Frontal cortex (tissue), 4 donors: ENCODE measurements around the gene PNPLA8. TPM values are rescaled to one million over a fixed set of nuclear protein-coding genes. Genes with fewer than 3 reads are reported as not detected.
A peak's percentile ranks its signal among the peaks of the same experiment; 100 is the strongest.
"Not testable (repeated sequence)": the region's sequence is repeated elsewhere in the genome, so short reads cannot be mapped to it uniquely, and the experiment has no call there.

Experiments
- DNase-seq, 2 donors: peaks; one replicate each; pipeline ENCODE4 v3.0.0; 2012; ENCODE audit warnings: low spot score in 2 of 2
- FAIRE-seq: peaks from 2 replicates; lab custom pipeline; 2012; peaks lifted over from hg19 to GRCh38; lab: Jason Lieb, UNC
- total RNA-seq: library from RNA; depleted of rRNA; stranded (reverse); fragments of >200 nt; gene quantifications from one replicate; pipeline ENCODE4 v1.2.3, GENCODE V29; 2014
- donor health status: control.
- donor health status: control.
- donor health status: control.

Gene PNPLA8
- total RNA-seq, 1 donor from 2014 or later, result 85.6 TPM

- no peak for FAIRE-seq
Observed at GRCh38 chr7:108533712-108534111, 7.8 kb upstream of the PNPLA8 start.

GRCh38 chr7:108529341-108529740 lies 3.4 kb upstream of the PNPLA8 start:
- DNase-seq (no peak), FAIRE-seq (no peak)

More at GRCh38 chr7:108533712-108534111, 7.8 kb upstream of the PNPLA8 start:
- DNase-seq, result no peak

- FAIRE-seq (no peak), DNase-seq (no peak)
Observed at GRCh38 chr7:108528183-108528712, 2.3 kb upstream of the PNPLA8 start.

- FAIRE-seq, result no peak
Observed at GRCh38 chr7:108526768-108527017, 758 bp upstream of the PNPLA8 start.

GRCh38 chr7:108525327-108525984 lies 479 bp downstream of the PNPLA8 start:
- FAIRE-seq (no peak), DNase-seq (peak in 1 of 2 donors; percentile 30)

More at GRCh38 chr7:108526768-108527017, 758 bp upstream of the PNPLA8 start:
- no peak for DNase-seq

- DNase-seq, result no peak
- FAIRE-seq, result no peak
Observed at GRCh38 chr7:108522780-108523179, 3.2 kb downstream of the PNPLA8 start.

GRCh38 chr7:108517951-108518350 lies 8.0 kb downstream of the PNPLA8 start:
- no peak for FAIRE-seq
- no peak for DNase-seq

- DNase-seq (no peak), FAIRE-seq (no peak)
Observed at GRCh38 chr7:108515630-108516029, 10.3 kb downstream of the PNPLA8 start.

- FAIRE-seq, result no peak
- no peak for DNase-seq
Observed at GRCh38 chr7:108515013-108515412, 10.9 kb downstream of the PNPLA8 start.

- no peak for DNase-seq
- no peak for FAIRE-seq
Observed at GRCh38 chr7:108511939-108512338, 14.0 kb downstream of the PNPLA8 start.

- not testable (repeated sequence) for DNase-seq, FAIRE-seq
Observed at GRCh38 chr7:108504576-108504975, 21.4 kb downstream of the PNPLA8 start.

- DNase-seq, result no peak
- no peak for FAIRE-seq
Observed at GRCh38 chr7:108503112-108504026, 22.6 kb downstream of the PNPLA8 start.

GRCh38 chr7:108499566-108499965 lies 26.4 kb downstream of the PNPLA8 start:
- FAIRE-seq, result no peak
- no peak for DNase-seq

GRCh38 chr7:108498481-108498880 lies 27.5 kb downstream of the PNPLA8 start:
- no peak for DNase-seq
- no peak for FAIRE-seq

- FAIRE-seq (peak; percentile 28), DNase-seq (peak; percentile 6 to 38)
Observed at GRCh38 chr7:108497082-108497725, 28.7 kb downstream of the PNPLA8 start.

GRCh38 chr7:108492742-108493141 lies 33.2 kb downstream of the PNPLA8 start:
- FAIRE-seq (no peak), DNase-seq (no peak)

- DNase-seq (no peak), FAIRE-seq (no peak)
Observed at GRCh38 chr7:108488768-108489538, 37.0 kb downstream of the PNPLA8 start.

GRCh38 chr7:108487646-108488045 lies 38.3 kb downstream of the PNPLA8 start:
- peak; percentile 8 for FAIRE-seq
- no peak for DNase-seq

- FAIRE-seq, result peak; percentile 44
- DNase-seq, result no peak
Observed at GRCh38 chr7:108486291-108486966, 39.5 kb downstream of the PNPLA8 start.
